K562 (cell line): Measurements from ENCODE around the gene MAP1S. TPM values are rescaled to one million over a fixed set of nuclear protein-coding genes. Genes with fewer than 3 reads are reported as not detected.

Source experiments
- ATAC-seq: fragments of 200-7000 bp; cut with Tn5 transposase; 3 replicates; pipeline ENCODE4 v1.9.1; 2020; ENCODE audit warnings: moderate library complexity
- BruUV-seq: library from RNA; stranded (reverse); fragments of 400-500 nt; replicated peaks from 2 replicates; lab custom pipeline; 2021; lab: Mats Ljungman, UMichigan
- CTCF ChIA-PET: fragments of 300-600 bp; formaldehyde crosslinking; extraction: SDS; loops from one replicate; lab custom pipeline; 2021; ENCODE audit warnings: low intra/inter-chr PET ratio; lab: Yijun Ruan, JAX
- POLR2A ChIA-PET: fragments of 300-600, 350-650 bp; sonication (Branson Sonifier 250); formaldehyde crosslinking; extraction: SDS; loops from one replicate; lab custom pipeline; 2021; ENCODE audit warnings: antibody characterized with exemption, inconsistent platforms; lab: Yijun Ruan, JAX
- DNase-seq, 4 experiments: peaks; one replicate each; pipeline versions ENCODE4 v3.0.0 to v3.0.0-alpha.2; 2011 to 2018; ENCODE audit warnings: low spot score in 3 of 4, mixed read lengths in 3 of 4; ENCODE audit errors: extremely low read depth in 1 of 4
- FAIRE-seq: peaks from 2 replicates; lab custom pipeline; 2011; peaks lifted over from hg19 to GRCh38; lab: Jason Lieb, UNC
- H2AFZ ChIP-seq: 2 replicates; pipeline ENCODE4 v1.6.0; 2011; ENCODE audit warnings: low read depth, low read length, control low read depth, inconsistent platforms
- H3K27ac ChIP-seq: fragments of 200-600 bp; 3 replicates; pipeline ENCODE4 v1.8.0; 2011; ENCODE audit warnings: low read depth, mild to moderate bottlenecking, control low read depth, inconsistent platforms, low read length, moderate library complexity, mixed read lengths; ENCODE audit errors: extremely low read depth
- H3K27me3 ChIP-seq, 2 experiments: fragments of 300-600 bp in 1 of 2; 2 replicates in 1 of 2; 3 replicates in 1 of 2; pipeline versions ENCODE4 v1.6.0 to v1.8.0; 2011; ENCODE audit warnings: inconsistent platforms in 2 of 2, low read length in 2 of 2, mild to moderate bottlenecking in 1 of 2, mixed read lengths in 1 of 2, moderate library complexity in 1 of 2; ENCODE audit not compliant: control insufficient read depth in 2 of 2, insufficient read depth in 2 of 2
- H3K36me3 ChIP-seq: fragments of 300-600 bp; 3 replicates; pipeline ENCODE4 v1.8.0; 2011; ENCODE audit warnings: mild to moderate bottlenecking, low read length, inconsistent platforms; ENCODE audit not compliant: control insufficient read depth, insufficient read depth
- H3K4me1 ChIP-seq, 2 experiments: fragments of 200-600 bp in 1 of 2; replicated peaks in 1 of 2; 2 replicates in 1 of 2; 3 replicates in 1 of 2; pipeline versions ENCODE4 v1.5.1 to v1.8.0; 2011; ENCODE audit warnings: inconsistent platforms in 2 of 2, low read length in 2 of 2, mild to moderate bottlenecking in 1 of 2, mixed read lengths in 1 of 2, moderate library complexity in 1 of 2; ENCODE audit not compliant: control insufficient read depth in 2 of 2, insufficient read depth in 2 of 2
- H3K4me2 ChIP-seq: 2 replicates; pipeline ENCODE4 v1.6.1; 2011; ENCODE audit warnings: low read length, control low read depth, inconsistent platforms, mixed read lengths; ENCODE audit not compliant: insufficient read depth
- H3K4me3 ChIP-seq: fragments of 200-600 bp; sonication (generic), shearing (Covaris generic); 2 replicates; pipeline ENCODE4 v1.5.1; 2016; ENCODE audit warnings: control low read depth, inconsistent platforms
- H3K79me2 ChIP-seq: fragments of 200-600 bp; 3 replicates; pipeline ENCODE4 v1.8.0; 2011; ENCODE audit warnings: low read length, inconsistent platforms; ENCODE audit not compliant: control insufficient read depth, insufficient read depth
- H3K9ac ChIP-seq, 2 experiments: 2 replicates each; pipeline versions ENCODE4 v1.6.0 to v1.6.1; 2011; ENCODE audit warnings: low read depth in 2 of 2, low read length in 2 of 2, control low read depth in 1 of 2, inconsistent platforms in 1 of 2, mild to moderate bottlenecking in 1 of 2, mixed read lengths in 1 of 2; ENCODE audit not compliant: insufficient read depth in 1 of 2
- H3K9me1 ChIP-seq: one replicate; pipeline ENCODE4 v1.6.0; 2011; ENCODE audit warnings: inconsistent platforms, mild to moderate bottlenecking, low read length, moderate library complexity; ENCODE audit not compliant: control insufficient read depth, insufficient read depth
- H3K9me3 ChIP-seq: replicated peaks from 2 replicates; pipeline ENCODE4 v1.5.1; 2011; ENCODE audit warnings: low read depth, low read length, inconsistent platforms; ENCODE audit not compliant: control insufficient read depth, insufficient read depth
- H4K20me1 ChIP-seq: replicated peaks from 2 replicates; pipeline ENCODE4 v1.6.1; 2011; ENCODE audit warnings: low read length, inconsistent platforms, mixed read lengths; ENCODE audit not compliant: control insufficient read depth, insufficient read depth
- CCAR2 ChIP-seq: fragments of 200-400 bp; formaldehyde crosslinking; IDR thresholded peaks from 2 replicates; pipeline ENCODE4 v1.6.1; 2017; ENCODE audit warnings: mild to moderate bottlenecking, low read depth, low read length
- DNMT1 ChIP-seq: fragments of 450-650 bp; IDR thresholded peaks from 2 replicates; pipeline ENCODE4 v1.6.1; 2016; ENCODE audit warnings: antibody characterized with exemption, mild to moderate bottlenecking
- HES1 ChIP-seq: fragments of 450-650 bp; IDR thresholded peaks from 2 replicates; pipeline ENCODE4 v1.6.1; 2016; ENCODE audit warnings: low read depth, mild to moderate bottlenecking, moderate library complexity
- NCOA1 ChIP-seq: fragments of 450-650 bp; IDR thresholded peaks from 2 replicates; pipeline ENCODE4 v1.6.1; 2016; ENCODE audit warnings: low read depth
- NR2C1 ChIP-seq, 2 experiments: fragments of 450-650 bp; IDR thresholded peaks; 2 replicates each; pipeline ENCODE4 v1.6.1; 2017; ENCODE audit warnings: mild to moderate bottlenecking in 2 of 2, antibody characterized with exemption in 1 of 2, inconsistent platforms in 1 of 2, missing compliant biosample characterization in 1 of 2, missing genetic modification characterization in 1 of 2
- POLR2H ChIP-seq: IDR thresholded peaks from 2 replicates; pipeline ENCODE4 v1.6.1; 2016; ENCODE audit warnings: missing genetic modification characterization, low read depth, mild to moderate bottlenecking, control low read depth, missing compliant biosample characterization, moderate library complexity
- RFX1 ChIP-seq: fragments of 450-650 bp; IDR thresholded peaks from 2 replicates; pipeline ENCODE4 v1.6.1; 2016; ENCODE audit warnings: mild to moderate bottlenecking, moderate library complexity
- TCF7L2 ChIP-seq: fragments of 150-350 bp; IDR thresholded peaks from 2 replicates; pipeline ENCODE4 v1.6.1; 2016; ENCODE audit warnings: low read depth, mild to moderate bottlenecking, low read length, moderate library complexity
- YY1 ChIP-seq, 3 experiments: IDR thresholded peaks; 2 replicates each; pipeline ENCODE4 v1.6.1; 2011; ENCODE audit warnings: low read length in 2 of 3, mild to moderate bottlenecking in 2 of 3, moderate library complexity in 2 of 3, borderline replicate concordance in 1 of 3, control low read depth in 1 of 3, low read depth in 1 of 3; ENCODE audit not compliant: insufficient read depth in 3 of 3, insufficient replicate concordance in 2 of 3, control insufficient read depth in 1 of 3, insufficient read length in 1 of 3; ENCODE audit errors: extremely low read depth in 1 of 3
- WGBS: fragments of 100-300 bp; shearing (Covaris generic); methylation state at CpG from one replicate; pipeline ENCODE4 v1.1.6; 2016; ENCODE audit warnings: low coverage, mixed read lengths; ENCODE audit not compliant: insufficient coverage; ENCODE audit errors: missing lambda C conversion rate; 5-methylcytosine and 5-hydroxymethylcytosine counted together
- in situ Hi-C: fragments of 300-500 bp; cut with MboI; formaldehyde crosslinking; loops from 4 replicates; pipeline ENCODE4 v1.15.0; 2018; ENCODE audit warnings: inconsistent platforms, mixed read lengths
- intact Hi-C: fragments of 100-400 bp; cut with micrococcal nuclease; formaldehyde crosslinking; loops from 2 replicates; pipeline ENCODE4 v1.14.2; 2022
- polyA plus RNA-seq, 8 experiments: library from polyadenylated mRNA; depleted of rRNA in 4 of 8; stranded (reverse) in 5 of 8; unstranded in 3 of 8; fragments of >200 nt; fragmentation: Nextera tagmentation in 2 of 8; fragmentation: Illumina TruSeq in 1 of 8; extraction: Ambion mirVana in 2 of 8; extraction: Trizol in 1 of 8; gene quantifications; 2 replicates each; pipeline versions ENCODE4 v1.2.1 to v1.2.3, GENCODE V29; 2011 to 2014; ENCODE audit warnings: inconsistent platforms in 1 of 8, missing spikeins in 1 of 8
- total RNA-seq, 7 experiments: library from RNA; depleted of rRNA in 6 of 7; stranded (reverse); fragments of >200 nt in 6 of 7; fragmentation: Illumina TruSeq in 2 of 7; extraction: Trizol in 2 of 7; gene quantifications; 2 replicates each; pipeline versions ENCODE4 v1.2.1 to v1.2.3, GENCODE V29; 2011 to 2021; ENCODE audit warnings: low replicate concordance in 1 of 7
- TF ChIP-seq, protein P1 (sequence below): fragments of 250-450 bp; sonication (Bioruptor Pico); IDR thresholded peaks from 2 replicates; pipeline ENCODE4 v1.5.0; 2020; ENCODE audit warnings: mild to moderate bottlenecking
- TF ChIP-seq, protein P2 (sequence below): sonication (generic); formaldehyde crosslinking; IDR thresholded peaks from 2 replicates; pipeline ENCODE4 v1.8.1; 2023; ENCODE audit warnings: mild to moderate bottlenecking, missing genetic modification reagents
- TF ChIP-seq, protein P3 (sequence below): sonication (generic); formaldehyde crosslinking; IDR thresholded peaks from 2 replicates; pipeline ENCODE4 v1.8.0; 2022; ENCODE audit warnings: mild to moderate bottlenecking, missing genetic modification reagents

The MAP1S gene
- total and polyA plus RNA-seq, 9 of the 15 experiments (the other 6 are each of a cell fraction or from before 2014, with no cell fraction given) = 2.0 to 81.0 (median 9.5) TPM

DNA sequence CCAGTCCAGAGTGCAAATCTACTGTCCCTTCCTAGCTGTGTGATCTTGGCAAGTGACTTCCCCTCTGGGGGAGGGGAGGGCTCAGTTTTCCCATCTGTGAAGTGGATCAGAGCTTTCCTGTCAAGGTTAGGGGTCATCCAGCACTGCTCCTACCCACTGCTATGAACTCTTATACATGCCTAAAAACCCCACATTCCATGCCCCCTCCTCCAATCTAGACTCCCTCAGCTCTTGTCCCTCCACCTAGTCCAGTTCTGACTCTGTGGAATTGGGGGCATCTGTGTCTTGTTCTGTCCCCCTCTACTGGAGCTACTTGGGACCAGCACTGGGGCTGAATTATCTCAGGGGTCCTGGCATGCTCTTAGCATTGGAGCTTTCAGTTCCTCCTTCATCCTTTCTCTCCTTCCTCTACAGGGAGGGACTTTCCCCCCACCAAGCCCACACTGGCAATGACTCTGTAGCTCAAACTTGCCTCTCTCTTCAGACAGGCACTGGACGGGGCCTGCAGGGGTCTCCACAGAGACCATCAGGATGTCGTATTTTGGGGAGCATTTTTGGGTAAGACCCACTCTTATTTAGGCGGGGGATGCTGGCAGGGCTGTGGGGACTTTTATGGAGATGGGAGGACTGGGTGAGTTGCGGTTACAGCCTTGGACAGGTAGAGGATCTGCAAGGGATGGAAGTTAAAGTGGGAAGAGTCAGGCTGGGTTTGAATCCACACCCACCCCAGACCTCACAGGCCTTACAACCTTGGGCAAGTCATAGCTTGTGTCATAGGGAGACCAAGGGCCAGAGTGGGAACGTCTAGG lies 35.6 kb downstream of the MAP1S start:
- Histone ChIP-seq H3K36me3 (peaks cover 49% of the 10 kb centered on the region; the same call in 2 of the 3 replicates), H3K9me3 (no peaks in the 10 kb centered on the region), H4K20me1 (no peaks in the 10 kb centered on the region; the same call in 1 of the 2 replicates), H3K4me1 (peaks cover 7 to 25% of the 10 kb centered on the region in 2 experiments), H2AFZ (no peak overlapping the region), H3K4me2 (no peak overlapping the region), H3K27me3 (no peaks in the 10 kb centered on the region), H3K27ac (no peak overlapping the region), H3K4me3 (no peak overlapping the region), H3K9me1 (no peaks in the 10 kb centered on the region), H3K9ac (no peak overlapping the region), H3K79me2 (peaks cover 29% of the 10 kb centered on the region)
- no TSS peak for BruUV-seq
- ChIA-PET CTCF (no interaction called here), POLR2A (interaction anchor here (0.6 to 1.7 kb wide), 4 partner anchors 12 to 61 kb away, joined by 3 to 9 read pairs (median 3); no protein-coding TSS in a partner anchor)
- in situ Hi-C loops = no loop called here
- no peak for DNase-seq
- no peak for ATAC-seq
- intact Hi-C loops = no loop called here
- no peak for FAIRE-seq
- 78% methylated on average over 5 of the region's 5 CpGs for WGBS
- no peak for TF ChIP-seq TCF7L2
- TF ChIP-seq, protein P1, sequence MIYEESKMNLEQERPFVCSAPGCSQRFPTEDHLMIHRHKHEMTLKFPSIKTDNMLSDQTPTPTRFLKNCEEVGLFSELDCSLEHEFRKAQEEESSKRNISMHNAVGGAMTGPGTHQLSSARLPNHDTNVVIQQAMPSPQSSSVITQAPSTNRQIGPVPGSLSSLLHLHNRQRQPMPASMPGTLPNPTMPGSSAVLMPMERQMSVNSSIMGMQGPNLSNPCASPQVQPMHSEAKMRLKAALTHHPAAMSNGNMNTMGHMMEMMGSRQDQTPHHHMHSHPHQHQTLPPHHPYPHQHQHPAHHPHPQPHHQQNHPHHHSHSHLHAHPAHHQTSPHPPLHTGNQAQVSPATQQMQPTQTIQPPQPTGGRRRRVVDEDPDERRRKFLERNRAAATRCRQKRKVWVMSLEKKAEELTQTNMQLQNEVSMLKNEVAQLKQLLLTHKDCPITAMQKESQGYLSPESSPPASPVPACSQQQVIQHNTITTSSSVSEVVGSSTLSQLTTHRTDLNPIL (CRISPR knock-in tag) = no peak
- TF ChIP-seq POLR2H (tag) = no peak
- TF ChIP-seq, protein P2, sequence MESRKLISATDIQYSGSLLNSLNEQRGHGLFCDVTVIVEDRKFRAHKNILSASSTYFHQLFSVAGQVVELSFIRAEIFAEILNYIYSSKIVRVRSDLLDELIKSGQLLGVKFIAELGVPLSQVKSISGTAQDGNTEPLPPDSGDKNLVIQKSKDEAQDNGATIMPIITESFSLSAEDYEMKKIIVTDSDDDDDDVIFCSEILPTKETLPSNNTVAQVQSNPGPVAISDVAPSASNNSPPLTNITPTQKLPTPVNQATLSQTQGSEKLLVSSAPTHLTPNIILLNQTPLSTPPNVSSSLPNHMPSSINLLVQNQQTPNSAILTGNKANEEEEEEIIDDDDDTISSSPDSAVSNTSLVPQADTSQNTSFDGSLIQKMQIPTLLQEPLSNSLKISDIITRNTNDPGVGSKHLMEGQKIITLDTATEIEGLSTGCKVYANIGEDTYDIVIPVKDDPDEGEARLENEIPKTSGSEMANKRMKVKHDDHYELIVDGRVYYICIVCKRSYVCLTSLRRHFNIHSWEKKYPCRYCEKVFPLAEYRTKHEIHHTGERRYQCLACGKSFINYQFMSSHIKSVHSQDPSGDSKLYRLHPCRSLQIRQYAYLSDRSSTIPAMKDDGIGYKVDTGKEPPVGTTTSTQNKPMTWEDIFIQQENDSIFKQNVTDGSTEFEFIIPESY (CRISPR knock-in tag) = peak; percentile 70
- TF ChIP-seq DNMT1 = no peak
- TF ChIP-seq RFX1 = peak; percentile 48; the same call in 1 of the 2 replicates
- TF ChIP-seq NCOA1 = no peak
- TF ChIP-seq, protein P3, sequence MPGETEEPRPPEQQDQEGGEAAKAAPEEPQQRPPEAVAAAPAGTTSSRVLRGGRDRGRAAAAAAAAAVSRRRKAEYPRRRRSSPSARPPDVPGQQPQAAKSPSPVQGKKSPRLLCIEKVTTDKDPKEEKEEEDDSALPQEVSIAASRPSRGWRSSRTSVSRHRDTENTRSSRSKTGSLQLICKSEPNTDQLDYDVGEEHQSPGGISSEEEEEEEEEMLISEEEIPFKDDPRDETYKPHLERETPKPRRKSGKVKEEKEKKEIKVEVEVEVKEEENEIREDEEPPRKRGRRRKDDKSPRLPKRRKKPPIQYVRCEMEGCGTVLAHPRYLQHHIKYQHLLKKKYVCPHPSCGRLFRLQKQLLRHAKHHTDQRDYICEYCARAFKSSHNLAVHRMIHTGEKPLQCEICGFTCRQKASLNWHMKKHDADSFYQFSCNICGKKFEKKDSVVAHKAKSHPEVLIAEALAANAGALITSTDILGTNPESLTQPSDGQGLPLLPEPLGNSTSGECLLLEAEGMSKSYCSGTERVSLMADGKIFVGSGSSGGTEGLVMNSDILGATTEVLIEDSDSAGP (CRISPR knock-in tag) = no peak
- TF ChIP-seq YY1 (IDR thresholded peaks at IDR 0.05; ENCODE audit: borderline replicate concordance in 1 of 3, control insufficient read depth in 1 of 3, extremely low read depth in 1 of 3, insufficient read depth in 3 of 3, insufficient read length in 1 of 3, insufficient replicate concordance in 2 of 3, low read depth in 1 of 3, low read length in 2 of 3) = no peak
- no peak for TF ChIP-seq CCAR2
- TF ChIP-seq HES1 = no peak
- no peak for TF ChIP-seq NR2C1 (IDR thresholded peaks at IDR 0.05)
- no peak for TF ChIP-seq NR2C1 (tag; IDR thresholded peaks at IDR 0.05)
